IMR-90 (cell line): Measurements from ENCODE around the gene CYP11A1. TPM values are rescaled to one million over a fixed set of nuclear protein-coding genes. Genes with fewer than 3 reads are reported as not detected.
A peak's percentile ranks its signal among the peaks of the same experiment; 100 is the strongest.

Experiments
- ATAC-seq: fragments of 200-7000 bp; cut with Tn5 transposase; 2 replicates; pipeline ENCODE4 v1.9.1; 2020; ENCODE audit warnings: low read depth, mild to moderate bottlenecking, moderate library complexity
- BruUV-seq: library from RNA; stranded (reverse); fragments of 400-500 nt; replicated peaks from 2 replicates; lab custom pipeline; 2021; lab: Mats Ljungman, UMichigan
- CTCF ChIA-PET: fragments of 300-600 bp; formaldehyde crosslinking; extraction: SDS; loops from one replicate; lab custom pipeline; 2021; ENCODE audit warnings: antibody characterized with exemption; lab: Yijun Ruan, JAX
- POLR2A ChIA-PET: fragments of 300-600 bp; sonication (Branson Sonifier 250); formaldehyde crosslinking; loops from one replicate; lab custom pipeline; 2022; ENCODE audit warnings: antibody characterized with exemption; ENCODE audit not compliant: unreplicated experiment; lab: Charles Lee
- DNase-seq: peaks from one replicate; pipeline ENCODE4 v3.0.0; 2013
- H2AFZ ChIP-seq: replicated peaks from 2 replicates; pipeline ENCODE3; 2013; ENCODE audit warnings: low read length, mild to moderate bottlenecking; ENCODE audit not compliant: poor library complexity
- H2AK5ac ChIP-seq: 2 replicates; pipeline ENCODE4 v1.6.1; 2013; ENCODE audit warnings: low read depth, low read length, inconsistent platforms
- H2AK9ac ChIP-seq: replicated peaks from 2 replicates; pipeline ENCODE3; 2013; ENCODE audit warnings: mild to moderate bottlenecking, low read depth, low read length, moderate library complexity; ENCODE audit not compliant: poor library complexity
- H2BK120ac ChIP-seq: 2 replicates; pipeline ENCODE4 v1.6.1; 2013; ENCODE audit warnings: low read depth, low read length, inconsistent platforms
- H2BK15ac ChIP-seq: 3 replicates; pipeline ENCODE4 v1.6.1; 2013; ENCODE audit warnings: low read depth, low read length, inconsistent platforms
- H2BK20ac ChIP-seq: 2 replicates; pipeline ENCODE4 v1.6.1; 2013; ENCODE audit warnings: low read depth, mild to moderate bottlenecking, inconsistent platforms, low read length, moderate library complexity
- H2BK5ac ChIP-seq: 2 replicates; pipeline ENCODE4 v1.6.1; 2013; ENCODE audit warnings: mild to moderate bottlenecking, low read depth, low read length, inconsistent platforms; ENCODE audit not compliant: poor library complexity, severe bottlenecking
- H3K14ac ChIP-seq: replicated peaks from 2 replicates; pipeline ENCODE4 v1.6.1; 2013; ENCODE audit warnings: low read depth, low read length, inconsistent platforms
- H3K18ac ChIP-seq: 2 replicates; pipeline ENCODE4 v1.6.1; 2013; ENCODE audit warnings: low read depth, low read length, control low read depth
- H3K23ac ChIP-seq: 2 replicates; pipeline ENCODE4 v1.6.1; 2013; ENCODE audit warnings: low read depth, low read length, inconsistent platforms
- H3K27ac ChIP-seq: 2 replicates; pipeline ENCODE4 v1.5.1; 2013; ENCODE audit warnings: mild to moderate bottlenecking, control low read depth, low read length; ENCODE audit not compliant: insufficient read depth
- H3K27me3 ChIP-seq: 2 replicates; pipeline ENCODE4 v1.6.1; 2013; ENCODE audit warnings: low read length; ENCODE audit not compliant: control insufficient read depth, insufficient read depth
- H3K36me3 ChIP-seq: 2 replicates; pipeline ENCODE4 v1.6.1; 2013; ENCODE audit warnings: low read length, mixed read lengths; ENCODE audit not compliant: control insufficient read depth, insufficient read depth
- H3K4ac ChIP-seq: 2 replicates; pipeline ENCODE4 v1.6.1; 2013; ENCODE audit warnings: low read depth, low read length, inconsistent platforms
- H3K4me1 ChIP-seq: 2 replicates; pipeline ENCODE4 v1.6.1; 2013; ENCODE audit warnings: low read length, mixed read lengths; ENCODE audit not compliant: control insufficient read depth, insufficient read depth
- H3K4me2 ChIP-seq: 2 replicates; pipeline ENCODE4 v1.6.1; 2013; ENCODE audit warnings: low read depth, mild to moderate bottlenecking, control low read depth, low read length, moderate library complexity
- H3K4me3 ChIP-seq: 2 replicates; pipeline ENCODE4 v1.5.1; 2013; ENCODE audit warnings: low read depth, mild to moderate bottlenecking, control low read depth, low read length, moderate library complexity; ENCODE audit not compliant: insufficient read depth
- H3K56ac ChIP-seq: 2 replicates; pipeline ENCODE4 v1.6.1; 2013; ENCODE audit warnings: low read length, inconsistent platforms; ENCODE audit not compliant: insufficient read depth; ENCODE audit errors: extremely low read depth
- H3K79me1 ChIP-seq, 2 experiments: 2 replicates each; pipeline ENCODE4 v1.6.1; 2013; ENCODE audit warnings: low read length in 2 of 2, inconsistent platforms in 1 of 2, low read depth in 1 of 2
- H3K9ac ChIP-seq: 2 replicates; pipeline ENCODE4 v1.6.1; 2013; ENCODE audit warnings: low read depth, low read length, control low read depth
- H3K9me1 ChIP-seq: 2 replicates; pipeline ENCODE4 v1.6.1; 2013; ENCODE audit warnings: low read length, inconsistent platforms; ENCODE audit not compliant: insufficient read depth
- H3K9me3 ChIP-seq: 2 replicates; pipeline ENCODE4 v1.6.1; 2013; ENCODE audit warnings: low read length; ENCODE audit not compliant: control insufficient read depth, insufficient read depth
- H4K20me1 ChIP-seq: 2 replicates; pipeline ENCODE4 v1.6.1; 2013; ENCODE audit warnings: low read length, inconsistent platforms; ENCODE audit not compliant: insufficient read depth
- H4K5ac ChIP-seq: 2 replicates; pipeline ENCODE4 v1.6.1; 2013; ENCODE audit warnings: mild to moderate bottlenecking, low read depth, low read length, control low read depth
- H4K8ac ChIP-seq, 2 experiments: 2 replicates each; pipeline ENCODE4 v1.6.1; 2013; ENCODE audit warnings: low read depth in 2 of 2, low read length in 2 of 2, control low read depth in 1 of 2, inconsistent platforms in 1 of 2
- H4K91ac ChIP-seq: 2 replicates; pipeline ENCODE4 v1.6.1; 2013; ENCODE audit warnings: low read depth, low read length, inconsistent platforms; ENCODE audit not compliant: insufficient read depth
- BHLHE40 ChIP-seq: fragments of 150-350 bp; IDR thresholded peaks from 2 replicates; pipeline ENCODE4 v1.6.1; 2016; ENCODE audit warnings: mild to moderate bottlenecking, low read depth, low read length
- CEBPB ChIP-seq: IDR thresholded peaks from 2 replicates; pipeline ENCODE4 v1.6.1; 2012; ENCODE audit warnings: low read depth, low read length, improper control_type of control experiment
- CHD1 ChIP-seq: IDR thresholded peaks from 2 replicates; pipeline ENCODE4 v1.6.1; 2012; ENCODE audit warnings: low read depth, low read length, improper control_type of control experiment
- CTCF ChIP-seq: conservative IDR thresholded peaks from 2 replicates; pipeline ENCODE4 v1.5.1; 2012; ENCODE audit warnings: mild to moderate bottlenecking, low read depth, low read length, improper control_type of control experiment
- FOS ChIP-seq: fragments of 150-350 bp; IDR thresholded peaks from 2 replicates; pipeline ENCODE4 v1.6.1; 2016; ENCODE audit warnings: low read depth, low read length
- MAFK ChIP-seq: IDR thresholded peaks from 2 replicates; pipeline ENCODE4 v1.6.1; 2012; ENCODE audit warnings: low read depth, low read length, improper control_type of control experiment
- MAZ ChIP-seq: IDR thresholded peaks from 2 replicates; pipeline ENCODE4 v1.6.1; 2012; ENCODE audit warnings: low read depth, mild to moderate bottlenecking, low read length, improper control_type of control experiment, moderate library complexity, borderline replicate concordance
- MXI1 ChIP-seq: IDR thresholded peaks from 2 replicates; pipeline ENCODE4 v1.6.1; 2012; ENCODE audit warnings: low read depth, mild to moderate bottlenecking, low read length, moderate library complexity, borderline replicate concordance
- NFE2L2 ChIP-seq: fragments of 150-350 bp; IDR thresholded peaks from 2 replicates; pipeline ENCODE4 v1.6.1; 2016; ENCODE audit warnings: low read depth, mild to moderate bottlenecking, low read length
- POLR2A ChIP-seq: IDR thresholded peaks from 2 replicates; pipeline ENCODE4 v1.6.1; 2012; ENCODE audit warnings: mild to moderate bottlenecking, low read depth, low read length
- RAD21 ChIP-seq: IDR thresholded peaks from 2 replicates; pipeline ENCODE4 v1.6.1; 2012; ENCODE audit warnings: low read length, improper control_type of control experiment
- RCOR1 ChIP-seq: IDR thresholded peaks from 2 replicates; pipeline ENCODE4 v1.6.1; 2012; ENCODE audit warnings: mild to moderate bottlenecking, low read length, improper control_type of control experiment; ENCODE audit not compliant: insufficient replicate concordance
- RFX5 ChIP-seq: IDR thresholded peaks from 2 replicates; pipeline ENCODE4 v1.8.0; 2012; ENCODE audit warnings: low read depth, mild to moderate bottlenecking, low read length, moderate library complexity
- SMC3 ChIP-seq: fragments of 150-350 bp; IDR thresholded peaks from 2 replicates; pipeline ENCODE4 v1.6.1; 2016; ENCODE audit warnings: low read depth, mild to moderate bottlenecking, antibody characterized with exemption, low read length, moderate library complexity
- USF2 ChIP-seq: fragments of 150-350 bp; IDR thresholded peaks from 2 replicates; pipeline ENCODE4 v1.6.1; 2017; ENCODE audit warnings: mild to moderate bottlenecking, antibody characterized with exemption, low read length, low read depth
- WGBS, 2 experiments: methylation state at CpG; one replicate each; pipeline versions ENCODE4 v1.1.5 to v1.1.7; 2013; ENCODE audit warnings: missing lambda C conversion rate in 2 of 2; ENCODE audit not compliant: insufficient read length in 1 of 2; ENCODE audit errors: extremely low coverage in 2 of 2; 5-methylcytosine and 5-hydroxymethylcytosine counted together
- dilution Hi-C: fragments of 300-500 bp; cut with HindIII; formaldehyde crosslinking; loops from one replicate; pipeline ENCODE4 v1.14.3; 2018; ENCODE audit warnings: low sequenced_read_pairs; ENCODE audit not compliant: unreplicated experiment
- in situ Hi-C: fragments of 300-500 bp; cut with MboI; formaldehyde crosslinking; loops from 3 replicates; pipeline ENCODE4 v1.14.3; 2019; ENCODE audit warnings: low sequenced_read_pairs, inconsistent platforms, mixed read lengths
- intact Hi-C: fragments of 100-400 bp; cut with micrococcal nuclease; formaldehyde crosslinking; loops from 2 replicates; pipeline ENCODE4 v1.10.0; 2022
- polyA plus RNA-seq, 3 experiments: library from polyadenylated mRNA; depleted of rRNA; stranded (reverse); fragments of >200 nt; gene quantifications; 2 replicates each; pipeline ENCODE4 v1.2.3, GENCODE V29; 2012; ENCODE audit warnings: low replicate concordance in 1 of 3
- total RNA-seq: library from RNA; depleted of rRNA; stranded (reverse); fragments of >200 nt; gene quantifications from 2 replicates; pipeline ENCODE4 v1.2.3, GENCODE V29; 2012

The CYP11A1 gene
- total and polyA plus RNA-seq, 2 of the 4 experiments (the other 2 are of a cell fraction): 0.18 to 0.50 TPM

- Histone ChIP-seq H3K9ac (no peak overlapping the region), H3K23ac (no peak overlapping the region), H4K91ac (no peak overlapping the region), H2BK120ac (no peak overlapping the region), H2BK20ac (no peak overlapping the region), H3K4me3 (no peak overlapping the region), H3K9me3 (no peaks in the 10 kb centered on the region), H3K79me1 (no peaks in the 10 kb centered on the region), H3K4me1 (no peaks in the 10 kb centered on the region), H2AK9ac (no peak overlapping the region), H3K18ac (no peak overlapping the region), H2BK5ac (no peak overlapping the region), H3K56ac (no peak overlapping the region), H3K36me3 (no peaks in the 10 kb centered on the region), H3K27ac (no peak overlapping the region), H2BK15ac (no peak overlapping the region), H4K5ac (no peak overlapping the region), H3K27me3 (peaks cover 90% of the 10 kb centered on the region), H2AK5ac (no peak overlapping the region), H3K9me1 (no peaks in the 10 kb centered on the region), H2AFZ (peak overlapping the region; percentile 33), H3K4me2 (no peak overlapping the region), H3K14ac (no peak overlapping the region), H4K8ac (no peak overlapping the region), H3K4ac (no peak overlapping the region), H4K20me1 (no peaks in the 10 kb centered on the region)
- CTCF ChIA-PET: interaction anchor here (1.0 kb wide), 1 partner anchor 179 kb away, joined by 8 read pairs; no protein-coding TSS in a partner anchor
- POLR2A ChIA-PET: no interaction called here
- BruUV-seq: no TSS peak
- dilution Hi-C loops (no loop called here), in situ Hi-C loops (loop anchor here (5.0 kb wide), 1 partner anchor 179 kb away; no protein-coding TSS in a partner anchor), intact Hi-C loops (loop anchor here (1.0 kb wide), 1 partner anchor 179 kb away; no protein-coding TSS in a partner anchor)
- ATAC-seq (no peak), DNase-seq (no peak)
- 32% methylated on average over 6 of the region's 10 CpGs; no CpG with 5 or more reads in 1 of the 2 experiments for WGBS, 2 experiments
- TF ChIP-seq CHD1 (no peak), NFE2L2 (no peak), MAFK (no peak), BHLHE40 (no peak), MXI1 (no peak), POLR2A (no peak), RFX5 (no peak), CTCF (no peak), CEBPB (no peak), SMC3 (no peak), MAZ (no peak), RCOR1 (no peak), RAD21 (no peak), FOS (no peak), USF2 (no peak)
Observed at GRCh38 chr15:74306781-74307217, 60.6 kb downstream of the CYP11A1 start.
